GM18502 (cell line): Measurements from ENCODE around the gene MAS1L.

ENCODE experiments used
- ATAC-seq: cut with Tn5 transposase; IDR thresholded peaks from one replicate; pipeline ENCODE4 v1.9.1; 2021; ENCODE audit warnings: mild to moderate bottlenecking; ENCODE audit not compliant: unreplicated experiment, poor library complexity

MAS1L gene

GRCh38 chr6:29510746-29511300 lies 23.1 kb upstream of the MAS1L start:
- ATAC-seq = no peak

DNA sequence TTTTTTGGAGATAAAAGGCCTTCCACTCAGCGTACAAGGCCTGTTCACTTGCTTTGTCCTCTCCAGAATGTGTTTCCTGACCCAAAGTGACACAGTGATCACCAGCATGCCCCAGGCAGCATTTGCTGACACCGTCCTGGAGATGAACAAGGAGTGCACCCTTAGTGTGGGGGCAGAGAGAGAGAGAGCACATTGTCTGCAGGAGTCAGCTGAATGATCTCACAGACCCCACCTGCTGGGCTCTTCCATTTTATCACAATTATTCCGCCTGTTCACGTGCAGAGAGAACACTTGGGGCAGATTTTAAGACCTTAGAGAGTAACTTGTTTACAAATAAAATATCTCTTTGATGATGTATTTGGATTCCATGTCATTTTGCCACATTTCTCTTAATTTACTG lies 22.4 kb upstream of the MAS1L start:
- no peak for ATAC-seq

GRCh38 chr6:29509711-29510110 lies 22.0 kb upstream of the MAS1L start:
- no peak for ATAC-seq

DNA sequence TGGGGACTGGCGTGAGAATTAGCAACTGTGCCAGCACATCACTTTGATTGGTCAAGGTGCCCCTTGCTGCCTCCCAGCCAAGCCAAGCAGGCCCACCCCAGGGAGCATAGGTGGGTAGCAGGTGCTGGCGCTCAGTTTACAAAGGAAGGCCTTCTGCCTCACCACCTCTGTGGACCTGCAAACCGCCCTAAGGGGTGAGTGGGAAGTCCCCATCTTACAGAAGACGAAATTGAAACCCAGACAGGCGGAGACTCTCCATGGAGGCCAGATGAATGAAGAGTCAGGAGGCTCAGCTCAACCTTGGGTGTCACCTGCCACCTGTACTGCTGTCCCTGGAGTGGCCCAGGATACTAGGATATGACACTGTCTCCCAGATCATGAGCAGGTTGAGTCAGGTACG lies 21.5 kb upstream of the MAS1L start:
- peak; percentile 80 for ATAC-seq

GRCh38 chr6:29507319-29507718 lies 19.6 kb upstream of the MAS1L start:
- ATAC-seq = no peak

DNA sequence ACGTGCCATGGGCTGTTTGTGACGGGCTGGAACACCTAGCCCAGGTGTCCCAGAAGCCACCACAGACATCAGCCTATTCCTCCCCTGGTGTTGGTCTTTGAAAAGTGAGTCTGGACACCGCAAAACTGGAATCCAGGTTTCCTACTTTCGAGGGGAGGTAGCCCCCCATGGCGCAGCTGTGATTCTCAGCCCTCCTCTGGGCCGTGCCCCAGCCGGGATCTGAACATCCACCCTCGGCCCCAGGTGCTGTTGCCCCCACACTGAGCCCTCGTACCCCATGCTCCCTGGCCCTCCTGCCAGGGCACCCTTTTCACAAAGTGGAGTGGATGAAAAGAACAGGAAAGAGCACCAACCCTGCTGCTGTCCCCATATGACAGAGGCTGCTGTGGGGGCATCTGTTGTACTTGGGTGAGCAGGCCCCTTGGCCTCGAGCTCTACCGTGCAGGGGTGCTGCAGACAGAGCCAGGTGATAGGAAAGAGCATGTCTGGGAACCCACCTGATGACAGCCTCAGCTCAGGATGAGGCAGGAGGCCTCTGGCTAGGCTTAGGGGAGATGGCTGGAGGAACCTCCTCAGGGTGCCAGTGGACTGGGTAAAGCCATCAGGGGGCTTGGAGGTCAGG lies 18.8 kb upstream of the MAS1L start:
- ATAC-seq = no peak

- no peak for ATAC-seq
These were observed 18.1 kb upstream of the MAS1L start for GRCh38 chr6:29505808-29506207.

DNA sequence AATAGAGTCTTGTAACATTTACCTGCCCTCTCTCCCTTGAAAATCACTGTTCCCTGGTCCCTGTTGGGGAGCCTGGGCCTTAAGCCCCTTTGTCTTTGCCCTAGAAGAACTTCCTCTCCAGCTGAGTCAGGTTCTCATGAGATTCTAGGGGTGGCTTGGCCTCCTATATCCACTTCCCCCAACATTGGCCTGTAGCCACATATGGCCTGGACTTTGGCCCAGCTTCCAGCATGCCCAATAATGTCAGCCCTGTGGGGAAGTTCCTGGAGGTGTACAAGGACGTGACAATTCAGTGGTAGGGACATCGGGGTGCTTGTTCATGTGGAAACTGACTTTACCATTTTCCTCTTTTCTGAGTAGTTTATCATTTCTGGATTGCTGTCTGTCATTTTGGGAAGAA lies 17.2 kb upstream of the MAS1L start:
- ATAC-seq = no peak

DNA sequence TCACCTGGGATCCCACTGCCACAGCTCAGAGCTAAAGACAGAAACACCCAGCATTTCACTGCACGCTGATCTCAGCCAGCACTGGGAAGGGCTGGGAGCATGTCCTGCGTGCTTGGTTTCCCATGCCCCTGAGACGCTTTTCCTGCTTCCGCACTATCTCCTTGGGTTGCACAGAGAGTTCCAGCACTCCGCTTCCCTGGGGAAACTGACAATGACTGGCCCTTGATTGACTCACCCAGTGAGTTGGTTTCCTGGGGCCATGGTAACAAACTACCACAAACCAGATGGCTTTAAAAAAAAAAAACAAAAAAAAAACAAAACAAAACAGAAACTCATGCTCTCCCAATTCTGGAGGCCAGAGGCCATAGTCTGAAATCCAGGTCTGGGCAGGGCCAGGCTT lies 14.8 kb upstream of the MAS1L start:
- ATAC-seq = no peak

DNA sequence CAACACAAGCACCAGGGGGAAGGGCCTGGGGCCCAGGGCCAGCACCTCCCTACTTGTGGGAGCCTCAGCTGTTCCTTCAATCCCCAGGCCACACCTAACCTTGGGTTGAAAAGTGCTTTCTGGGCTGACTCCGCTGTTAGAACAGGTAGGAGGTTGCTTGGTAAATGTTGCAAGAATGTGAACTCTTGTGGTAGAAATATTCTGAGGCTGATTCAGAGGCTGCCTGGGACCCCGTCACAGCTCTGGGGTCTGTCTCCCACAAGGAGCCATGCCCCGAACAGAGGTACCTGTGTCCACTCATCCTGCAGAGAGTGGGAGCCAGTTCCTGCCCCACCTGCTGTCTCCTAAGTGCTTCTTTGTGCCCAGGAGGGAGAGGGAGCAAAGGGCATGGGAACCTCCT lies 14.4 kb upstream of the MAS1L start:
- ATAC-seq = no peak

DNA sequence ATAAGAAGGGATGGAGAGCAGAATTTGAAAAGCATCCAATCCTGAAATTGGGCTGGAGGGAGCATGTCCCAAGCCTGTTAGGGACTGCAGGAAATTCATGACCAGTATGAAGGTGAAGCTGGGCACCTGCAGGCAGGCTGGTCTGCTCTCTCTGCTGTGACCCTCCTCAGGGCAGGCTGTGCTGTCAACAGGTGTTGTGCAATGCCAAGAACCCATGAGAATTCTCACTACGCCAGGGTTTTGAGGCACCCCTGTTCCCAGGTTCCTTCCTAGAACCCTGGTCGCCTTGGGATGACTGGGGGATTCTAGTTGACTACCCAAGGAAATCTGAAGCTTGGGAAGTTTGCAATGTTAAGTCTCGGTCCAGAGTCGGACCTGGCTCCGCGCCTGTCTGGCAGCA lies 13.3 kb upstream of the MAS1L start:
- no peak for ATAC-seq

- ATAC-seq = no peak
These were observed 12.8 kb upstream of the MAS1L start for GRCh38 chr6:29500594-29500993.

DNA sequence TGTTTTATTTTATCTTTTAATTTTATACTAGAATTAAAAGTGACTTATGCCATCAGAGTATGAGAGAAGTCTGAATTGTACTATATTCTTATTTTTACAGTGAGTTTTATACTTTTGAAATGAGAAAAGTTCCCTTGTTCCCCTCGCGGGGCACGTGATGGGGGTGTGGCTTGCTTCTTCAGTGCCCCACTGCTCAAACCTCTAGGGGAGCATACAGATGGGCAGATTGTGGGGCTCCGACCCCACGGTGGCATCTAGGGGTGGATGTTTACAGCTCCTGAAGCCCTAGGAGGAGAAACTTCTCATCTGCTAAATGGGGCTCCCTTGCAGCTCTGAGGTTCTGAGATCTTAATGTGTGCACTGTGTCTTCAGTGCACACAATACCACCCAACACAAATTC lies 11.9 kb upstream of the MAS1L start:
- ATAC-seq = no peak

DNA sequence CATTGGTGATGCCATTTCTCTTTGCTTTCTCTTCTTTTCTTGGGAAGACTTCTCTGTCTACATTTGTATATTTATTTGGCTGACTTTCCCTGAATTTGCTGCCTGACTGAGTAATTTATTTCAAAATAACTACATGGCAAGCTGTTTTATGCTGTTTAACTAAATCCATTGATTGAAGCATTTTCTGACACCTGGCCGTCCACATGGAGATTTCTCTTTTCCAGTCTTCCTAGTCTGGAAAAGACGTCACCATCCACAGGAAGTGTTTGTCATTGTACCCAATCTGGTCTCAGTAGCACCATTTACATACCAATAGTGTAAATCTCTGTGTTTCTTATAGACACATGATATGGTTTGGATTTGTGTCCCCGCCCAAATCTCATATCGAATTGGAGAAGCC lies 9.2 kb upstream of the MAS1L start:
- no peak for ATAC-seq

DNA sequence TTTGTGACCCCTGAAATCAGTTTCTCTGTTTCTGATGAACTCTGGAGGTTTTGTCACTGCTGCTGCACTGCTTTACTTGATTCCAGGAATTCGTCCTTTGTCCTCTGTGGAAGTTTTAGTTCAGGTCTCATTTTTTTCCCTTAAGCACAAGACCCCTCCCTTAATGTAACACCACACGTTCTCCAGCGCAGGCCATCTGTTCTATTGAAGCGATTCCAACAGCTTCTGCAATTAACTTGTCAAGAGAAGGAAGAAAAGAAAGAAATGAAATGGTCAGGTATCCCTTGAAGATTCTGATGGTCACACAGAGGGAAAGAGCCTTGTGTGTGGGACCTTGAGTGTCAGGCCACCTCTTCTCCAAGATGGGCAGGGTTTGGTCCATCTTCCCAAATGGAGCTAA lies 7.8 kb upstream of the MAS1L start:
- ATAC-seq = no peak

GRCh38 chr6:29494131-29494530 lies 6.4 kb upstream of the MAS1L start:
- ATAC-seq = no peak

DNA sequence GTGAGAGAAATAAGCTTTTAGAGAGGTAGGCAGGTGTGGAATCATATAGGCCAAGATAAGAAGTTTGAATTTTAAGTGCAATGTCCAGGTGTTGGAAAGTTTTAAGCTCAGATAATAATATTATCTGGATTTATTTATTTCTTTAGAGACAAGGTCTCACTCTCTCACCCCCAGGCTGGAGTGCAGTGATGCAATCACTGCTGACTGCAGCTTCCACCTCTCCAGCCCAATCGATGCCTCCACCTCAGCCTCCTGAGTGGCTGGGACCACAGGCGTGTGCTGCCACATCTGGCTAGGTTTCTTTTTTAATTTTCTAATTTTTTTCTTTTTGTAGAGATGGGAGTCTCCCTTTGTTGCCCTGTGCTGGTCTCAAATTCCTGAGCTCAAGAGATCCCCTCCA lies 5.5 kb upstream of the MAS1L start:
- ATAC-seq = no peak

GRCh38 chr6:29491574-29491973 lies 3.8 kb upstream of the MAS1L start:
- no peak for ATAC-seq

DNA sequence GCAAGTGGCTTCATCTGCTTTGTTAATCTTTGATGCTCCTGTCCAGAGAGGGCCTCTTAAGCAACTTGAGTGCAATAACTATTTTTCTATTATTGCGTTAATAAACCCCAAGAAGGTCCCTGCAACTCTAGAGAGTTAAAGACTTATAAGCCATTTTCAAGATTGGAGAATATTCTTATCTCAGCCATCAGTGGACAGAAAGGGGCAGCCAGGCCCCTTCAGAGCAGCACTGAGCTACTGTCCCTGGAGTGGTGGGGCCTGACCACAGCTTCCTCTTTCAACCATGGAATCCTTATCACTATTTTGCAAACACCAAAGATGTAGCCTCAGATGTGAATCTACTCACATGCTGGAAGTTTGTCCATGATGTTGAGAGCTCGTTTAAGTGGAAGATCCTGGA lies 2.8 kb upstream of the MAS1L start:
- no peak for ATAC-seq

- ATAC-seq = no peak
These were observed 2.3 kb upstream of the MAS1L start for GRCh38 chr6:29490055-29490454.

DNA sequence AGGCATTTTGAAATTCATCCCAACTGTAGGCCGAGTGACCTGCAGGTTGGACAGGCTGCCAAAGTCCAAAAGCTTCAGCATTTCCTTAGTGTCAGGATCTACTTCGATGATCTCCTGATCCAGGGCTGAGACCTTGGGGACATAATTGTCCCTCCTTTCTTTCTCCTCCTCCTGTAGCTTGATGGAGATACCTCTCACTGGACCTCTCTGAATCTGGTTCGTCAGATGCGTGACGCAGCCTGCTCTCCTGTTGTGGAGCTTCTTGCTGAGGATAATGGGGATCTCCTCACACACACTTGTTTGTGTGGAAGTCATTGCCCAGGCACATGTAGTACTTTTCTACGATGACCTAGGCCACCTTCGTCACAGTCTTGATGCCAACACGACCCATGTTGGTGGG lies 1.5 kb upstream of the MAS1L start:
- no peak for ATAC-seq

DNA sequence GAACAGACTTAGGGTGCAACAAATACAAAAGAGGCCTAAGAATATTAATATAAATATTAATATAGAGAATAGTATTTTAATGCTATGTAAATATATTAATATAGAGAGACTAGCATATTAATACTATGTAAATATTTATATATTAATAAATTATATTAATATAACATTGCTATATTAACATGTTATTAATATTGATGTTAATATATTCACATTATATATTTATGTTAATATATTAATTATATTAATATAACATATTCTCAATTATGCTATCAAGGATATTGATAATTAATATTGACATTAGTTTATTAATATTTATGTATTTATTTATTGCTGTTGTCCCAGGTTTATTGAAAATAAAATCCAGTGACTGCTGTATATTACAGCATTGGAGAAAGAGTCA lies 1.1 kb upstream of the MAS1L start:
- ATAC-seq = no peak

DNA sequence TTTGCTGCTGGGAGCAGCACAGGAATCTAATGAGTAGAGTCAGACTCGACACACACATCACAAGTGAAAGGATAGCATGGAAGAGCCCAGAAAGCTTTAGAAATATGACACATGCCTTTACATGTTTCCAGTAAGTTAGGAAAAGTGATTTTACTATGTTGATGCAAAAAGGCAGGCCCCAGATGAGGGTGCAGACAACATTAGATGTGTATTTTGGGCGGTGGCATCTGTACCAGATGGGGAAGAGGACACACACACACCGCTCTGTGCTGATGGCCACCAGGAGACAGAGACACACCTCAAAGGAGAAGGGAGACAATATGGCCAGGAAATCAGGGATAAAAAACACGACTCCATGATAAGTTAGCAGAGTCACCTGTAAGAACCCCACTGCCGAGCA lies 625 bp downstream of the MAS1L start:
- no peak for ATAC-seq
